WI38 (cell line): ENCODE results near the gene FAM124A.

Experiments used
- H3K4me3 ChIP-seq: 2 replicates; pipeline ENCODE4 v1.5.1; 2011; ENCODE audit warnings: low read depth, mild to moderate bottlenecking, control low read depth, low read length
- CTCF ChIP-seq: IDR thresholded peaks from 2 replicates; pipeline ENCODE4 v1.5.1; 2012; ENCODE audit warnings: low read depth, mild to moderate bottlenecking, control low read depth, low read length

FAM124A gene

GRCh38 chr13:51327961-51328360 is 105.8 kb downstream of the FAM124A start:
- no peak overlapping the region for H3K4me3 ChIP-seq
- no peak for TF ChIP-seq CTCF

GRCh38 chr13:51328488-51328887 is 106.3 kb downstream of the FAM124A start:
- no peak overlapping the region for H3K4me3 ChIP-seq
- TF ChIP-seq CTCF = no peak

- no peak for TF ChIP-seq CTCF
- no peak overlapping the region for H3K4me3 ChIP-seq
Measured at GRCh38 chr13:51329606-51330005, 107.4 kb downstream of the FAM124A start.

- no peak overlapping the region for H3K4me3 ChIP-seq
- no peak for TF ChIP-seq CTCF
Measured at GRCh38 chr13:51330791-51331190, 108.6 kb downstream of the FAM124A start.

GRCh38 chr13:51331354-51331861 is 109.2 kb downstream of the FAM124A start:
- no peak for TF ChIP-seq CTCF
- no peak overlapping the region for H3K4me3 ChIP-seq

- TF ChIP-seq CTCF = no peak
Measured at GRCh38 chr13:51332566-51333361, 110.6 kb downstream of the FAM124A start.

GRCh38 chr13:51333421-51333820 is 111.2 kb downstream of the FAM124A start:
- no peak overlapping the region for H3K4me3 ChIP-seq
- no peak for TF ChIP-seq CTCF

More at GRCh38 chr13:51332566-51333361, 110.6 kb downstream of the FAM124A start:
- no peak overlapping the region for H3K4me3 ChIP-seq
